Measurements from ENCODE around the gene THSD7A. TPM values are rescaled to one million over a fixed set of nuclear protein-coding genes. Genes with fewer than 3 reads are reported as not detected.

The THSD7A gene
- total and polyA plus RNA-seq, 2 of the 4 experiments (the other 2 are of a cell fraction), result 0.02 to 0.18 TPM

DNA sequence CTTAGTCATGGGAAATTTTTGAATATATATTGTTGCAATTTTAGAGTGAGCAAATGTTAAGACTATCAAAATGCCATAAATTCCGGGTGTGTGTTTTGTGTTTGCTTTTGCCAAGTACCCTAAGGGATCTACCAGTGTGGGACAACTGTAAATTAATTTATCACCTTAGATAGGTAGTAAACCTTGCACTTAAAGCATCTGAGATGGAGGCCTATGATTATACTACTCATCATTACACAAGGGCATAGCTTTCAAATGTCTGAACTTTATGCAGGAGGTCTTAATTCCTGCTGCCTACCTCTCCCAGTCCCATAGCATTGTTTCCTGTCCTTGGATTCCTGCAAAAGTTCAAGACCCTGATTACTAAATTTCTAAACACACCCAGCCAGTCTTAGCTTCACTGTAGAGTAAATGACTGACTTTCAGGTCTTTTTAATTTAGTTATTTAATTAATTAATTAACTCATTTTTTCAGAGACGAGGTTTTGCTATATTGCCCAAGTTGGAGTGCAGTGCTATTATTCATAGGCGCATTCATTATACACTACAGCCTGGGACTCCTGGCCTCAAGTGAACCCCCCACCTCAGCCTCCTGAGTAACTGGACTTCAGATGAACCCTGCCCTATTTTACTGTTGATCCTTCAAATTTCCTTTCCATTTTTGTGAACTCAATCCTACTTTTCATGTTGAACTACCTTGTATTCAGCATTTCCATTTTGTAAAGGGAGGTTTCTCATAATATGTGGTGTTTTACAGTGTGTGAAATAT lies 47.0 kb downstream of the THSD7A start:
- Histone ChIP-seq H3K36me3 (ENCODE audit: control insufficient read depth, insufficient read depth, low read length) (no peaks in the 10 kb centered on the region), H3K4me2 (ENCODE audit: low read depth, low read length) (no peak overlapping the region), H2AK9ac (replicated peaks; ENCODE audit: low read depth, low read length, poor library complexity) (no peak overlapping the region), H3K79me1 (ENCODE audit: low read depth in 1 of 2, low read length in 2 of 2) (no peaks in the 10 kb centered on the region), H2BK120ac (ENCODE audit: low read depth, low read length) (no peak overlapping the region), H4K91ac (ENCODE audit: insufficient read depth, low read depth, low read length) (no peak overlapping the region), H2BK15ac (ENCODE audit: low read depth, low read length) (no peak overlapping the region), H2AFZ (replicated peaks; ENCODE audit: low read length, poor library complexity) (no peak overlapping the region), H3K9me3 (ENCODE audit: control insufficient read depth, insufficient read depth, low read length) (no peaks in the 10 kb centered on the region), H3K4ac (ENCODE audit: low read depth, low read length) (no peak overlapping the region), H4K20me1 (ENCODE audit: insufficient read depth, low read length) (no peaks in the 10 kb centered on the region), H3K27ac (ENCODE audit: insufficient read depth, low read length) (no peak overlapping the region), H3K9me1 (ENCODE audit: insufficient read depth, low read length) (no peaks in the 10 kb centered on the region), H3K9ac (ENCODE audit: low read depth, low read length) (no peak overlapping the region), H2BK5ac (ENCODE audit: low read depth, low read length, poor library complexity, severe bottlenecking) (no peak overlapping the region), H3K4me3 (ENCODE audit: insufficient read depth, low read depth, low read length) (no peak overlapping the region), H2BK20ac (ENCODE audit: low read depth, low read length) (no peak overlapping the region), H4K8ac (ENCODE audit: low read depth in 2 of 2, low read length in 2 of 2) (no peak overlapping the region), H3K14ac (replicated peaks; ENCODE audit: low read depth, low read length) (no peak overlapping the region), H3K4me1 (ENCODE audit: control insufficient read depth, insufficient read depth, low read length) (no peaks in the 10 kb centered on the region), H2AK5ac (ENCODE audit: low read depth, low read length) (no peak overlapping the region), H4K5ac (ENCODE audit: low read depth, low read length) (no peak overlapping the region), H3K18ac (ENCODE audit: low read depth, low read length) (no peak overlapping the region), H3K27me3 (ENCODE audit: control insufficient read depth, insufficient read depth, low read length) (no peaks in the 10 kb centered on the region), H3K23ac (ENCODE audit: low read depth, low read length) (no peak overlapping the region), H3K56ac (ENCODE audit: extremely low read depth, insufficient read depth, low read length) (no peak overlapping the region)
- DNase-seq, result no peak
- TF ChIP-seq SMC3 (IDR thresholded peaks at IDR 0.05; ENCODE audit: low read depth, low read length), result no peak
- no peak for TF ChIP-seq RCOR1 (IDR thresholded peaks at IDR 0.05; ENCODE audit: insufficient replicate concordance, low read length)
- TF ChIP-seq RFX5 (IDR thresholded peaks at IDR 0.05; ENCODE audit: low read depth, low read length), result no peak
- TF ChIP-seq, protein P1, sequence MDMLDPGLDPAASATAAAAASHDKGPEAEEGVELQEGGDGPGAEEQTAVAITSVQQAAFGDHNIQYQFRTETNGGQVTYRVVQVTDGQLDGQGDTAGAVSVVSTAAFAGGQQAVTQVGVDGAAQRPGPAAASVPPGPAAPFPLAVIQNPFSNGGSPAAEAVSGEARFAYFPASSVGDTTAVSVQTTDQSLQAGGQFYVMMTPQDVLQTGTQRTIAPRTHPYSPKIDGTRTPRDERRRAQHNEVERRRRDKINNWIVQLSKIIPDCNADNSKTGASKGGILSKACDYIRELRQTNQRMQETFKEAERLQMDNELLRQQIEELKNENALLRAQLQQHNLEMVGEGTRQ (IDR thresholded peaks at IDR 0.05; ENCODE audit: low read depth, low read length), result no peak
- TF ChIP-seq, protein P2, sequence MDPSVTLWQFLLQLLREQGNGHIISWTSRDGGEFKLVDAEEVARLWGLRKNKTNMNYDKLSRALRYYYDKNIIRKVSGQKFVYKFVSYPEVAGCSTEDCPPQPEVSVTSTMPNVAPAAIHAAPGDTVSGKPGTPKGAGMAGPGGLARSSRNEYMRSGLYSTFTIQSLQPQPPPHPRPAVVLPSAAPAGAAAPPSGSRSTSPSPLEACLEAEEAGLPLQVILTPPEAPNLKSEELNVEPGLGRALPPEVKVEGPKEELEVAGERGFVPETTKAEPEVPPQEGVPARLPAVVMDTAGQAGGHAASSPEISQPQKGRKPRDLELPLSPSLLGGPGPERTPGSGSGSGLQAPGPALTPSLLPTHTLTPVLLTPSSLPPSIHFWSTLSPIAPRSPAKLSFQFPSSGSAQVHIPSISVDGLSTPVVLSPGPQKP (IDR thresholded peaks at IDR 0.05; ENCODE audit: borderline replicate concordance, low read depth, low read length), result no peak
- TF ChIP-seq CEBPB (IDR thresholded peaks at IDR 0.05; ENCODE audit: low read depth, low read length), result no peak
- no peak for TF ChIP-seq CHD1 (IDR thresholded peaks at IDR 0.05; ENCODE audit: low read depth, low read length)
- no peak for TF ChIP-seq RAD21 (IDR thresholded peaks at IDR 0.05; ENCODE audit: low read length)
- TF ChIP-seq MAFK (IDR thresholded peaks at IDR 0.05; ENCODE audit: low read depth, low read length), result no peak
- no peak for TF ChIP-seq POLR2A (IDR thresholded peaks at IDR 0.05; ENCODE audit: low read depth, low read length)
- dilution Hi-C loops (cut with HindIII; ENCODE audit: low sequenced_read_pairs, unreplicated experiment) (no loop called here), intact Hi-C loops (cut with micrococcal nuclease) (no loop called here), in situ Hi-C loops (cut with MboI; ENCODE audit: low sequenced_read_pairs) (no loop called here)
- ChIA-PET POLR2A (ENCODE audit: unreplicated experiment) (no interaction called here), CTCF (no interaction called here)
- ATAC-seq (ENCODE audit: low read depth), result no peak
- BruUV-seq (replicated peaks), result no TSS peak
- no CpG with 5 or more reads among the region's 3 CpGs for WGBS, 2 experiments (ENCODE audit: extremely low coverage in 2 of 2, insufficient read length in 1 of 2)

Measured in IMR-90 (cell line).